HEK293 (cell line): ENCODE measurements around the gene RRAS.

Experiments
- EGR2 ChIP-seq: fragments of 450-650 bp; formaldehyde crosslinking; IDR thresholded peaks from 2 replicates; pipeline ENCODE4 v1.5.1; 2016; ENCODE audit warnings: low read depth, missing biosample characterization, missing genetic modification characterization
- HOXD13 ChIP-seq: sonication (generic); formaldehyde crosslinking; IDR thresholded peaks from 2 replicates; pipeline ENCODE4 v1.8.0; 2022; ENCODE audit warnings: missing genetic modification reagents, borderline replicate concordance
- KLF1 ChIP-seq: fragments of 450-650 bp; formaldehyde crosslinking; IDR thresholded peaks from 2 replicates; pipeline ENCODE4 v1.5.1; 2016; ENCODE audit warnings: missing biosample characterization, missing genetic modification characterization
- SCRT1 ChIP-seq: fragments of 450-650 bp; formaldehyde crosslinking; IDR thresholded peaks from 2 replicates; pipeline ENCODE4 v1.5.1; 2016; ENCODE audit warnings: missing biosample characterization, missing genetic modification characterization, borderline replicate concordance
- SP2 ChIP-seq: fragments of 450-650 bp; formaldehyde crosslinking; IDR thresholded peaks from 2 replicates; pipeline ENCODE4 v1.5.1; 2016; ENCODE audit warnings: missing biosample characterization, missing genetic modification characterization
- ZBTB20 ChIP-seq: fragments of 450-650 bp; formaldehyde crosslinking; IDR thresholded peaks from 2 replicates; pipeline ENCODE4 v1.5.1; 2016; ENCODE audit warnings: missing biosample characterization, missing genetic modification characterization
- ZBTB48 ChIP-seq: fragments of 450-650 bp; formaldehyde crosslinking; IDR thresholded peaks from 2 replicates; pipeline ENCODE4 v1.5.1; 2016; ENCODE audit warnings: missing biosample characterization, missing genetic modification characterization
- ZFHX2 ChIP-seq: fragments of 450-650 bp; formaldehyde crosslinking; conservative IDR thresholded peaks from 2 replicates; pipeline ENCODE4 v1.5.1; 2016; ENCODE audit warnings: missing biosample characterization, missing genetic modification characterization
- ZNF10 ChIP-seq: fragments of 450-650 bp; formaldehyde crosslinking; IDR thresholded peaks from 2 replicates; pipeline ENCODE4 v1.5.1; 2017; ENCODE audit warnings: missing biosample characterization, missing genetic modification characterization
- ZNF133 ChIP-seq: fragments of 450-650 bp; formaldehyde crosslinking; IDR thresholded peaks from 2 replicates; pipeline ENCODE4 v1.5.1; 2016; ENCODE audit warnings: missing biosample characterization, missing genetic modification characterization
- ZNF148 ChIP-seq: fragments of 450-650 bp; formaldehyde crosslinking; IDR thresholded peaks from 2 replicates; pipeline ENCODE4 v1.5.0; 2017; ENCODE audit warnings: missing biosample characterization, missing genetic modification characterization, borderline replicate concordance
- ZNF157 ChIP-seq: fragments of 450-650 bp; formaldehyde crosslinking; IDR thresholded peaks from 2 replicates; pipeline ENCODE4 v1.5.1; 2016; ENCODE audit warnings: missing biosample characterization, missing genetic modification characterization
- ZNF423 ChIP-seq: fragments of 450-650 bp; formaldehyde crosslinking; IDR thresholded peaks from 2 replicates; pipeline ENCODE4 v1.5.1; 2016; ENCODE audit warnings: missing biosample characterization, missing genetic modification characterization
- ZNF521 ChIP-seq: fragments of 450-650 bp; formaldehyde crosslinking; IDR thresholded peaks from 2 replicates; pipeline ENCODE4 v1.5.1; 2017; ENCODE audit warnings: missing biosample characterization, mild to moderate bottlenecking, missing genetic modification characterization
- ZNF544 ChIP-seq: fragments of 450-650 bp; formaldehyde crosslinking; IDR thresholded peaks from 2 replicates; pipeline ENCODE4 v1.5.0; 2017; ENCODE audit warnings: missing biosample characterization, missing genetic modification characterization
- ZNF596 ChIP-seq: fragments of 450-650 bp; IDR thresholded peaks from 2 replicates; pipeline ENCODE4 v1.5.0; 2018; ENCODE audit warnings: missing biosample characterization, mild to moderate bottlenecking, missing genetic modification characterization, moderate library complexity
- ZNF610 ChIP-seq: fragments of 450-650 bp; formaldehyde crosslinking; IDR thresholded peaks from 2 replicates; pipeline ENCODE4 v1.5.1; 2016; ENCODE audit warnings: missing biosample characterization, missing genetic modification characterization, borderline replicate concordance
- ZNF621 ChIP-seq: fragments of 450-650 bp; formaldehyde crosslinking; IDR thresholded peaks from 2 replicates; pipeline ENCODE4 v1.5.1; 2017; ENCODE audit warnings: missing biosample characterization, missing genetic modification characterization
- ZNF776 ChIP-seq: fragments of 450-650 bp; formaldehyde crosslinking; IDR thresholded peaks from 2 replicates; pipeline ENCODE4 v1.5.0; 2017; ENCODE audit warnings: missing biosample characterization, missing genetic modification characterization, borderline replicate concordance
- ZSCAN30 ChIP-seq: fragments of 450-650 bp; IDR thresholded peaks from 2 replicates; pipeline ENCODE4 v1.5.1; 2018; ENCODE audit warnings: missing biosample characterization, mild to moderate bottlenecking, missing genetic modification characterization, moderate library complexity
- TF ChIP-seq, protein P1 (sequence below): fragments of 450-650 bp; formaldehyde crosslinking; IDR thresholded peaks from 2 replicates; pipeline ENCODE4 v1.5.1; 2016; ENCODE audit warnings: missing biosample characterization, missing genetic modification characterization
- TF ChIP-seq, protein P2 (sequence below): fragments of 450-650 bp; formaldehyde crosslinking; IDR thresholded peaks from 2 replicates; pipeline ENCODE4 v1.5.1; 2016; ENCODE audit warnings: missing biosample characterization, missing genetic modification characterization, borderline replicate concordance
- TF ChIP-seq, protein P3 (sequence below): fragments of 450-650 bp; formaldehyde crosslinking; IDR thresholded peaks from 2 replicates; pipeline ENCODE4 v1.5.1; 2016; ENCODE audit warnings: missing biosample characterization, missing genetic modification characterization
- TF ChIP-seq, protein P4 (sequence below): fragments of 450-650 bp; formaldehyde crosslinking; IDR thresholded peaks from 2 replicates; pipeline ENCODE4 v1.5.1; 2017; ENCODE audit warnings: missing biosample characterization, missing genetic modification characterization

RRAS gene

GRCh38 chr19:49664171-49665035 lies 24.5 kb upstream of the RRAS start (continued):
- TF ChIP-seq ZNF10 (tag by site-specific recombination) (peak; percentile 96), ZNF544 (tag by site-specific recombination) (no peak), ZNF596 (tag by site-specific recombination) (no peak), ZBTB20 (tag by site-specific recombination) (peak; percentile 83), SCRT1 (tag by site-specific recombination) (no peak), ZNF133 (tag by site-specific recombination) (no peak), ZBTB48 (tag by site-specific recombination) (no peak), ZNF423 (tag by site-specific recombination) (peak; percentile 80), ZSCAN30 (0 out of 2 replicates have a peak, but pooled peaks have one; percentile 19), EGR2 (tag by site-specific recombination) (peak; percentile 56), ZNF621 (tag by site-specific recombination) (no peak), ZNF148 (tag by site-specific recombination) (no peak), SP2 (tag by site-specific recombination) (peak; percentile 88), HOXD13 (CRISPR knock-in tag) (no peak), ZNF157 (tag by site-specific recombination) (no peak), ZNF610 (tag by site-specific recombination) (no peak), ZNF521 (tag by site-specific recombination) (no peak), KLF1 (tag by site-specific recombination) (peak; percentile 61), ZFHX2 (tag by site-specific recombination) (peak; percentile 66), ZNF776 (tag by site-specific recombination) (no peak)
- TF ChIP-seq, protein P1, sequence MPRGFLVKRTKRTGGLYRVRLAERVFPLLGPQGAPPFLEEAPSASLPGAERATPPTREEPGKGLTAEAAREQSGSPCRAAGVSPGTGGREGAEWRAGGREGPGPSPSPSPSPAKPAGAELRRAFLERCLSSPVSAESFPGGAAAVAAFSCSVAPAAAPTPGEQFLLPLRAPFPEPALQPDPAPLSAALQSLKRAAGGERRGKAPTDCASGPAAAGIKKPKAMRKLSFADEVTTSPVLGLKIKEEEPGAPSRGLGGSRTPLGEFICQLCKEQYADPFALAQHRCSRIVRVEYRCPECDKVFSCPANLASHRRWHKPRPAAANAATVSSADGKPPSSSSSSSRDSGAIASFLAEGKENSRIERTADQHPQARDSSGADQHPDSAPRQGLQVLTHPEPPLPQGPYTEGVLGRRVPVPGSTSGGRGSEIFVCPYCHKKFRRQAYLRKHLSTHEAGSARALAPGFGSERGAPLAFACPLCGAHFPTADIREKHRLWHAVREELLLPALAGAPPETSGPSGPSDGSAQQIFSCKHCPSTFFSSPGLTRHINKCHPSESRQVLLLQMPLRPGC (tag by site-specific recombination) = no peak
- TF ChIP-seq, protein P2, sequence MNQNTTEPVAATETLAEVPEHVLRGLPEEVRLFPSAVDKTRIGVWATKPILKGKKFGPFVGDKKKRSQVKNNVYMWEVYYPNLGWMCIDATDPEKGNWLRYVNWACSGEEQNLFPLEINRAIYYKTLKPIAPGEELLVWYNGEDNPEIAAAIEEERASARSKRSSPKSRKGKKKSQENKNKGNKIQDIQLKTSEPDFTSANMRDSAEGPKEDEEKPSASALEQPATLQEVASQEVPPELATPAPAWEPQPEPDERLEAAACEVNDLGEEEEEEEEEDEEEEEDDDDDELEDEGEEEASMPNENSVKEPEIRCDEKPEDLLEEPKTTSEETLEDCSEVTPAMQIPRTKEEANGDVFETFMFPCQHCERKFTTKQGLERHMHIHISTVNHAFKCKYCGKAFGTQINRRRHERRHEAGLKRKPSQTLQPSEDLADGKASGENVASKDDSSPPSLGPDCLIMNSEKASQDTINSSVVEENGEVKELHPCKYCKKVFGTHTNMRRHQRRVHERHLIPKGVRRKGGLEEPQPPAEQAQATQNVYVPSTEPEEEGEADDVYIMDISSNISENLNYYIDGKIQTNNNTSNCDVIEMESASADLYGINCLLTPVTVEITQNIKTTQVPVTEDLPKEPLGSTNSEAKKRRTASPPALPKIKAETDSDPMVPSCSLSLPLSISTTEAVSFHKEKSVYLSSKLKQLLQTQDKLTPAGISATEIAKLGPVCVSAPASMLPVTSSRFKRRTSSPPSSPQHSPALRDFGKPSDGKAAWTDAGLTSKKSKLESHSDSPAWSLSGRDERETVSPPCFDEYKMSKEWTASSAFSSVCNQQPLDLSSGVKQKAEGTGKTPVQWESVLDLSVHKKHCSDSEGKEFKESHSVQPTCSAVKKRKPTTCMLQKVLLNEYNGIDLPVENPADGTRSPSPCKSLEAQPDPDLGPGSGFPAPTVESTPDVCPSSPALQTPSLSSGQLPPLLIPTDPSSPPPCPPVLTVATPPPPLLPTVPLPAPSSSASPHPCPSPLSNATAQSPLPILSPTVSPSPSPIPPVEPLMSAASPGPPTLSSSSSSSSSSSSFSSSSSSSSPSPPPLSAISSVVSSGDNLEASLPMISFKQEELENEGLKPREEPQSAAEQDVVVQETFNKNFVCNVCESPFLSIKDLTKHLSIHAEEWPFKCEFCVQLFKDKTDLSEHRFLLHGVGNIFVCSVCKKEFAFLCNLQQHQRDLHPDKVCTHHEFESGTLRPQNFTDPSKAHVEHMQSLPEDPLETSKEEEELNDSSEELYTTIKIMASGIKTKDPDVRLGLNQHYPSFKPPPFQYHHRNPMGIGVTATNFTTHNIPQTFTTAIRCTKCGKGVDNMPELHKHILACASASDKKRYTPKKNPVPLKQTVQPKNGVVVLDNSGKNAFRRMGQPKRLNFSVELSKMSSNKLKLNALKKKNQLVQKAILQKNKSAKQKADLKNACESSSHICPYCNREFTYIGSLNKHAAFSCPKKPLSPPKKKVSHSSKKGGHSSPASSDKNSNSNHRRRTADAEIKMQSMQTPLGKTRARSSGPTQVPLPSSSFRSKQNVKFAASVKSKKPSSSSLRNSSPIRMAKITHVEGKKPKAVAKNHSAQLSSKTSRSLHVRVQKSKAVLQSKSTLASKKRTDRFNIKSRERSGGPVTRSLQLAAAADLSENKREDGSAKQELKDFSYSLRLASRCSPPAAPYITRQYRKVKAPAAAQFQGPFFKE (tag by site-specific recombination) = no peak
- TF ChIP-seq, protein P3, sequence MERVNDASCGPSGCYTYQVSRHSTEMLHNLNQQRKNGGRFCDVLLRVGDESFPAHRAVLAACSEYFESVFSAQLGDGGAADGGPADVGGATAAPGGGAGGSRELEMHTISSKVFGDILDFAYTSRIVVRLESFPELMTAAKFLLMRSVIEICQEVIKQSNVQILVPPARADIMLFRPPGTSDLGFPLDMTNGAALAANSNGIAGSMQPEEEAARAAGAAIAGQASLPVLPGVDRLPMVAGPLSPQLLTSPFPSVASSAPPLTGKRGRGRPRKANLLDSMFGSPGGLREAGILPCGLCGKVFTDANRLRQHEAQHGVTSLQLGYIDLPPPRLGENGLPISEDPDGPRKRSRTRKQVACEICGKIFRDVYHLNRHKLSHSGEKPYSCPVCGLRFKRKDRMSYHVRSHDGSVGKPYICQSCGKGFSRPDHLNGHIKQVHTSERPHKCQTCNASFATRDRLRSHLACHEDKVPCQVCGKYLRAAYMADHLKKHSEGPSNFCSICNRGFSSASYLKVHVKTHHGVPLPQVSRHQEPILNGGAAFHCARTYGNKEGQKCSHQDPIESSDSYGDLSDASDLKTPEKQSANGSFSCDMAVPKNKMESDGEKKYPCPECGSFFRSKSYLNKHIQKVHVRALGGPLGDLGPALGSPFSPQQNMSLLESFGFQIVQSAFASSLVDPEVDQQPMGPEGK (tag by site-specific recombination) = no peak; the same call in 1 of the 2 replicates
- TF ChIP-seq, protein P4, sequence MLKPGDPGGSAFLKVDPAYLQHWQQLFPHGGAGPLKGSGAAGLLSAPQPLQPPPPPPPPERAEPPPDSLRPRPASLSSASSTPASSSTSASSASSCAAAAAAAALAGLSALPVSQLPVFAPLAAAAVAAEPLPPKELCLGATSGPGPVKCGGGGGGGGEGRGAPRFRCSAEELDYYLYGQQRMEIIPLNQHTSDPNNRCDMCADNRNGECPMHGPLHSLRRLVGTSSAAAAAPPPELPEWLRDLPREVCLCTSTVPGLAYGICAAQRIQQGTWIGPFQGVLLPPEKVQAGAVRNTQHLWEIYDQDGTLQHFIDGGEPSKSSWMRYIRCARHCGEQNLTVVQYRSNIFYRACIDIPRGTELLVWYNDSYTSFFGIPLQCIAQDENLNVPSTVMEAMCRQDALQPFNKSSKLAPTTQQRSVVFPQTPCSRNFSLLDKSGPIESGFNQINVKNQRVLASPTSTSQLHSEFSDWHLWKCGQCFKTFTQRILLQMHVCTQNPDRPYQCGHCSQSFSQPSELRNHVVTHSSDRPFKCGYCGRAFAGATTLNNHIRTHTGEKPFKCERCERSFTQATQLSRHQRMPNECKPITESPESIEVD (tag by site-specific recombination) = no peak
- TF ChIP-seq, all 188 proteins: peak for 33
